ENCODE results near the gene SLC27A2.

Gene SLC27A2

GRCh38 chr15:50261981-50262380 lies 80.0 kb downstream of the SLC27A2 start:
- H3K27ac ChIP-seq: no peak overlapping the region
- ChIA-PET CTCF (interaction anchor here (0.6 kb wide), 1 partner anchor 1159 kb away, joined by 4 read pairs; no protein-coding TSS in a partner anchor), POLR2A (ENCODE audit: low non-redundant PET) (no interaction called here)
- TF ChIP-seq CTCF (conservative IDR thresholded peaks at IDR 0.05; ENCODE audit: low read depth): no peak
- DNase-seq (ENCODE audit: low spot score): no peak

DNA sequence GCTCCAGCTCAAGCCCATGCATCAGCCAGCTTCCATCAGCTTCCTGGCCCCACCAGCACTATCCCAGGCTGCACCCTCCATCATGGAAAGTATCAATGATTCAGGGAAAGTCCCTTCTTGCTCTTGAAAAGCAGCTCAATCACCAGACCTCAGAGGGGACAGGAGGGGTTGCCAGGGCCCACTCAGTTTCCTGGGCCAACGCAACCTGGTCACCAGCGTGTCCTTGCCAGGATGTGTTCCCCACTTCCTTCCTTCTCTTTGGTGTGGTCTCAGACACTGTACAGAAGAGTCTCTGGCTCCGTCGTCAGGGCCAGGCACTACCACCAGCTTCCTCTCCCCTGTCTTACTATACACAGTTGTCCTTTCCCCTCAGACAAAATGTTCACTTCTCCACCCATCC lies 80.5 kb downstream of the SLC27A2 start:
- ChIA-PET POLR2A (ENCODE audit: low non-redundant PET) (no interaction called here), CTCF (interaction anchor here (0.6 kb wide), 1 partner anchor 1160 kb away, joined by 4 read pairs; no protein-coding TSS in a partner anchor)
- H3K27ac ChIP-seq: no peak overlapping the region
- no peak for TF ChIP-seq CTCF (conservative IDR thresholded peaks at IDR 0.05; ENCODE audit: low read depth)
- DNase-seq (ENCODE audit: low spot score): no peak

- no peak within 1 kb of the TSS for H3K27ac ChIP-seq
- no peak for DNase-seq (ENCODE audit: low spot score)
- CTCF ChIA-PET: no interaction called here
- no peak for TF ChIP-seq CTCF (conservative IDR thresholded peaks at IDR 0.05; ENCODE audit: low read depth)
- POLR2A ChIA-PET (ENCODE audit: low non-redundant PET): no interaction called here
Measured at GRCh38 chr15:50265620-50266019, 83.6 kb downstream of the SLC27A2 start, which contains the start of gene HDC. HDC (minus strand) TSS chr15:50265726; CDS start chr15:50265623, 103 bp downstream.

- TF ChIP-seq CTCF (conservative IDR thresholded peaks at IDR 0.05; ENCODE audit: low read depth): no peak
- ChIA-PET POLR2A (ENCODE audit: low non-redundant PET) (no interaction called here), CTCF (no interaction called here)
- no peak overlapping the region for H3K27ac ChIP-seq
- no peak for DNase-seq (ENCODE audit: low spot score)
Measured at GRCh38 chr15:50267577-50267976, 85.6 kb downstream of the SLC27A2 start.

DNA sequence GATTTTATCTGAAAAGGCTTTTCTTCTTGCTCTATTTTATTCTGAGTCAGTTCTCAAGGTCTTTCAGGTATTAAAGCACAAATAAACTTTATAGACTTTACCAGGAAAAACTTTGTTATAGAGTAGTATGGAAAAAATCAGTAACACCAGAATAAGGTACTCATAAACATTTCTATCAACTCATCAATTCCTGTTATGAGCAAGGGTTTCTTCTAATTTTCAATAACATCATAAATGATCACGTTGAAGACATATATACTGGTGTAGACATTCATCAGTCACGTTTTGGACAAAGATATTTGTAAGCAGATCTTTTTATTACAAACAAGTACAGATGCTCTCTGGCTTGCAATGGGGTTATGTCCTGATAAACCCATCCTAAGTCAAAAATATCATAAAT lies 93.1 kb downstream of the SLC27A2 start:
- H3K27ac ChIP-seq: no peak overlapping the region
- no peak for TF ChIP-seq CTCF (conservative IDR thresholded peaks at IDR 0.05; ENCODE audit: low read depth)
- ChIA-PET CTCF (no interaction called here), POLR2A (ENCODE audit: low non-redundant PET) (no interaction called here)
- no peak for DNase-seq (ENCODE audit: low spot score)

GRCh38 chr15:50275908-50276307 lies 93.9 kb downstream of the SLC27A2 start:
- CTCF ChIA-PET: interaction anchor here (0.6 kb wide), 1 partner anchor 390 kb away, joined by 3 read pairs; no protein-coding TSS in a partner anchor
- POLR2A ChIA-PET (ENCODE audit: low non-redundant PET): no interaction called here
- H3K27ac ChIP-seq: no peak overlapping the region
- no peak for DNase-seq (ENCODE audit: low spot score)
- TF ChIP-seq CTCF (conservative IDR thresholded peaks at IDR 0.05; ENCODE audit: low read depth): no peak

DNA sequence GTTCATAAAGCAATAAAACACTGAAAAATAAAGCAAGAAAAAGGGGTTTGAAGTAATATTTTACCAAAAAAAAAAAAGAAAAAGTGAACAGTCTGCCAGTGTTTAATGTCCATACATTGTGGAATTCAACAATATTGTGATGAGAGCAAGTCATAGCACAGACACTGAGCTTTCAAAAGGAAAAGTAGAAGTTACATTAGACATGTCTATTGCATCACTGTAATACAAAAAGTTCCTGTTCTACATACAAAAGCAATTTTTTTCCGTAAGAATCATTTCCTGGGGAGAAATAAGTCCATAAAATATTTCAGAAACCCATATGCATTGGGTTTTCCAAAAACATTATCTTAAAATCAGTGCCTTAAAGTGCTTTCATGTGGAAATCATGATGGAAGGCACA lies 95.4 kb downstream of the SLC27A2 start:
- no peak for DNase-seq (ENCODE audit: low spot score)
- TF ChIP-seq CTCF (conservative IDR thresholded peaks at IDR 0.05; ENCODE audit: low read depth): no peak
- POLR2A ChIA-PET (ENCODE audit: low non-redundant PET): no interaction called here

More for the DNA sequence above, 95.4 kb downstream of the SLC27A2 start:
- no peak overlapping the region for H3K27ac ChIP-seq
- CTCF ChIA-PET: interaction anchor here (0.7 kb wide), 1 partner anchor 943 kb away, joined by 6 read pairs; no protein-coding TSS in a partner anchor
